ENCODE data around the gene CAPN9.

The CAPN9 gene

DNA sequence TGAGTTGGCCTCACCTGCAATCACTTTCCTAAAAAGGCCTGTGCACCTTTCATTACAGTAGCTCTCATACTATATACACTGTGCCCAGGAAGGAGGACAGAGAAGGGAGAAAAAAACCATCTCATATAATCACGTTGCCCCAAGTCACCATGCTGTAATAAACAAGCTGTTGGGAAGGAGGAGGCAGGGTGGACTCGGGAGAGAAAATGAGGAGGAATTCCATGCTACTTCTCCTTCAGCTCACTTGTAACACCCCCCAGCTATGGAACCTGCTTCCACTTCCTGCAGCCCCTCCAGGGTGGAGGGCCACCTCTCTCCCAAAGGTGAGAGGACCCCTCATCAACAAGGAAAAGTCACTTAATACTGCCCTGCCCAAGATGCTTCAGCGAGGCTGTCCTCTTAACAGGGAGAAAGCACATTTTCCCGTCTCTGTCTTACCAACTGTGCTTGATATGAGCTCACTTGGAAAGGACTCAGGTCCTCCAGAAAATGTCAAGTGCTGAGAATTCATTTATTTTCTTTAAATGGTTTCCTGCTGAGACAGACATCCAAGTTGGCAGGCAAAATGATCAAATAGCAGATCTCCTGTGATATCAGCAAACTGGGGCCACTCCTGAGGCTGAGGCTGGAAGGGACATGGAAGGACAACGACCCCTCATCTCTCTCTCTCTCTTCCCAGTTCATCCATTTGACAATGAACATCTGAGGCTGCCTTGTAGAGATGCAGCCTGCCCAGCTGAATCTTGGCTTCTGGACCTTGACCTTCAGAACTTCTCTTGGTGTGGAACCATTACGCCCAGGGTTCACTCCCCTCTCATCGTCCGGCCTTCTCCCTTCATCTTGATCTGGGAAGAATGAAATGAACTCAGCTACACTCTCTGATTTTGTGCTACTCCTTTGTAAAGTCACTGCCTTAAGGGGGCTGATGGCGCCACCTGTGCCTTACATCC, 54.0 kb downstream of the CAPN9 start:
- DNase-seq = no peak

- no peak for DNase-seq
These were observed 57.2 kb downstream of the CAPN9 start for GRCh38 chr1:230804396-230804795.

DNA sequence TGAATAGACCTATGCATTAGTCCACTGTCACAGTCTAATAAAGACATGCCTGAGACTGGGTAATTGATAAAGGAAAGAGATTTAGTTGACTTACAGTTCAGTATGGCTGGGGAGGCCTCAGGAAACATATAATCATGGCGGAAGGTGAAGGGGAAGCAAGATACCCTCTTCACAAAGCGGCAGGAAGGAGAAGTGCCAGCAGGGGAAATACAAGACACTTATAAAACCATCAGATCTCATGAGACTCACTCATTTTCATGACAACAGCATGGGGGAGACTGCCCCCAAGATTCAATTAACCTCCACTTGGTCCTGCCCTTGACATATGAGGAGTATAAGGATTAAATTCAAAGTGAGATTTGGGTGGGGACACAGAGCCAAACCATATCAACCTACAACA, 59.4 kb downstream of the CAPN9 start:
- no peak for DNase-seq

DNA sequence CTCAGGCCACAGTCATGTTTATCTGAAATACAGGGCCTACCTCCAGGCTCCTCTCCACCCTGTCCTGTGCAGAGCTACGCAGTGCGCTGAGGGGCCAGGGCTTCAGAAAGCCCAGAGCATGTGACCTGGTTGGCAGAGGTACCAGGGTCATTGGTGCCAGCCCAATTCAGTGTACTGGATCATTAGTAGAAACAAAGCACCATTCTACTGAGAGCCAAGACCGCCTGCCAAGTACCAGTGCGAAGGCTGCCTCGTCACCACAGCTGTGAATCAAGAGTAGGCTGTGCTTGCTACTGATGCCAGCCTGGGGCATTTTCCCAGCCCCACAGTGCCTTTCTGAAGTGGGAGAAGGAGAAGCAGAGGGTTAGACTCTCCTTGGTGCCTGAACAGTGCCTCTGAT, 59.8 kb downstream of the CAPN9 start:
- DNase-seq = no peak

- no peak for DNase-seq
These were observed 60.5 kb downstream of the CAPN9 start for GRCh38 chr1:230807561-230808280.

DNA sequence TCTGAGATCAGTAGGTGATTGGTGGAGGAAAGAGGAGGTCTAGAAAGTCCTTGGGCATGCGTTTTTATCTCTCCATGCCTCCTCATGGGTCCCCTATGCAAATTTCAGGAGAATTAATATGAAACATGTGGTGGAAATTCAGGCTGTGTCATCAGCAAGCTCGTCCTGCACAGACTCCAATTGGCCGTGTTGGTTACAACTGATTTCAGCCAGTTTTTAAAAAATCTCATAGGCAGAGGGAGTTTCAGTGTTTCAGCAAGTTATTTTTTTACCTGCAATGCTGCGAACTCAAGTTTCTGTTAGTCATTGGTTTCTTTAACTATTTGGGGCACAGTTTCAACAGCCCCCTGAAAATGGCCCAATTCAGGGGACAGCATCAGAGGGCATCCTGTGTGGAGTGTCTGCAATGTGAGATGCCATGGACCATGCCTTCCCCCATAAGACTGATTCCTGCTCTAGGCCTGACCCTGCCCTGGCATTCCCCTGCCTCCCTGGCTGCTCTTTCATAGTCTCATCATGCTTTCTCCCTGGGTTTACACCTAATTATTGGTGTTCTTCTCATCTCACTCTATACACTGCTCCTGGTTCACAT, 61.2 kb downstream of the CAPN9 start:
- no peak for DNase-seq

- no peak for DNase-seq
These were observed 62.2 kb downstream of the CAPN9 start for GRCh38 chr1:230809256-230809990.

GRCh38 chr1:230812568-230812967, 65.4 kb downstream of the CAPN9 start:
- no peak for DNase-seq

DNA sequence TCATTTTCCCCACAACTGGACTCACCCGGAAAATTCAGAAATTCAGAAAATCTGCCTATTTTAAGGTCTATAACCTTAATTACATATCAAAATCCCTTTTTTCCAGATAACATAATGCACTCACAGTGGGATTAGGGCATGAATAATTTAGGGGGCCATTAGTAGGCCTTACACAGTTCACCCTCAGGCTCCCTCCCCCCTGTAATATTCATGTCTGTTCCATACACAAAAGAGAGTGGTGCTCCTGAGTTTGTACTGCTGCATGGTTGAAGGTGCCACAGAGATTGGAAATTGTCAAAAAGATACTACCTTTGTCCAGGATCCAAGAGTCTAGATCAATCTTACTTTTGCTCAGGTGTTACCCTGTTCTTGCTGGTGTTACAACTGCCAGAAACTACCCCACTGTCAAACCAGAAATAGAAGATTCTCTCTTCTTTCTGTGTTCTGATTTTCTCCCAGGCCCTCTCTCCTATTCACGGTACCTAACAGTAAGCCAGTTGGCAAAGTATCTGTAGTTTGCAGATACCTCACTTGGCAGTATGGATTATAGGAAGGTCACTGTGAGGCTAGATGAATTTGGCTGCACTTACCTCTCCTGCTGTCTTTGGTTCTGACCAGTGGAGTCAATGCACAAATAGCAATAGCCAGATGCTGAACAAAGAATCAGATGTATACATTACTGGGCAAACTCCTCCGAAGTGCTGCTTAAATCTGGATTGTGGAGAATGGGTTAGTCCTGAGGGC, 67.9 kb downstream of the CAPN9 start:
- DNase-seq = no peak

GRCh38 chr1:230816018-230816417, 68.8 kb downstream of the CAPN9 start:
- no peak for DNase-seq

- no peak for DNase-seq
These were observed 71.2 kb downstream of the CAPN9 start for GRCh38 chr1:230818367-230818766.

- no peak for DNase-seq
These were observed 71.7 kb downstream of the CAPN9 start for GRCh38 chr1:230818901-230819300.

DNA sequence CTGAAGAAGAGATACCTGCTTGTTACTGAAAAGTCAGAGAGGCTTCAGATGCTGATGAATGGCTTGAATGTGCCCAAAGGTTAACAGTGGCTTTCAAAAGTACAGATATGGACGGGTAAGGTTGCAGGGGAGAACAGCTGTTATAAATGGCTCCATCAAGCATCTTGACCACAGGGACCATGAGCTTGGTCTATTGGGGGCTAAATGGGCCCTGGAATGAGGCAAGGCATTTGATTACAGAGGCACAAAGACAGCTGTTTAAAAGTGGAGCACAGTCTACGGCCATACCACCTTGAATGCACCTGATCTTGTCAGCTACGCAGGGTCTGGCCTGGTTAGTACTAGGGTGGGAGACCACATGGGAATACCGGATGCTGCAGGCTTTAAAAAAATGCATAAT, 72.8 kb downstream of the CAPN9 start:
- DNase-seq = no peak

GRCh38 chr1:230820568-230820967, 73.4 kb downstream of the CAPN9 start:
- DNase-seq = no peak

DNA sequence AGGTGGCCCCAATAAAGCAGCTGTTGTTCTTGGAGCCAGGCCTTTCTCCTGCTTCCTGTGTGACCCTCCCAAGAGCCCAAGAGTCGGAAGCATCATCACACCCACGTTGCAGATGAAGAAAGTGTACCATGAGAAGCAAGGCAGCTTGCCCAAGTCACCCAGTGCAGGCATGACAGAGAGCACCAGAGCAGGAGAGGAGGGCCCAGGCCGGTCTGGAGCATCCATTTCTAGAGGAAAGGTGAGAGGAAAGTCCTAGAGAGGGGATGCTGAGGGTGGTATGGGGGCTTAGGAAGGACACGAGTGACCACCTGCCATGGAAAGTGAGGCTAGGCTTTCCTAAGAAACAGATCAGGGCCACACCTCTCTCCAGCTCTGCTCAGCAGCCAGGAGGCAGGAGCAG, 74.2 kb downstream of the CAPN9 start:
- no peak for DNase-seq

DNA sequence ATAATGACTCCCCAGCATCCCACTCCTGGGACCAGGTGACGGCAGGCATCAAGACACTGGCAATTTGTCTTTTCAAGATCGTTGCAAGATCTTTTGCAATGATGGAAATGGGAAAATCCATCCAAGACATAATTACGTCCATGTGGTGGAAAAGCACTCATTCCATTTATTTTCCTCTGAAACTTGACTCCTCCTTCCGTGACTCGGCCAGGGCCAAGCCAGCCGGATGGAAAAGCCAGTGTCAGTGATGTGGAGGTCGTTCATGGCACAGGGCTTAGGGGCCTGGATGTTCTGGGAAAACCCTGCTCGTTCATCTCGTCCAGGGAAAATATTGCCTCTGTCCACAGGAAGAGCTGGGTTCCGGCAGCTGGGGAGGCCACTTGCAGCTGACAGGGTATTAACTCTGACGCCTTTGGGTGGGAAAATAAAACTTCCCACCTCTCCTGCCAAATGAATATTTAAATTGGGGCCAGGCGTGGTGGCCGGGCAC, 74.9 kb downstream of the CAPN9 start:
- no peak for DNase-seq

GRCh38 chr1:230823426-230823825, 76.2 kb downstream of the CAPN9 start:
- DNase-seq = no peak

DNA sequence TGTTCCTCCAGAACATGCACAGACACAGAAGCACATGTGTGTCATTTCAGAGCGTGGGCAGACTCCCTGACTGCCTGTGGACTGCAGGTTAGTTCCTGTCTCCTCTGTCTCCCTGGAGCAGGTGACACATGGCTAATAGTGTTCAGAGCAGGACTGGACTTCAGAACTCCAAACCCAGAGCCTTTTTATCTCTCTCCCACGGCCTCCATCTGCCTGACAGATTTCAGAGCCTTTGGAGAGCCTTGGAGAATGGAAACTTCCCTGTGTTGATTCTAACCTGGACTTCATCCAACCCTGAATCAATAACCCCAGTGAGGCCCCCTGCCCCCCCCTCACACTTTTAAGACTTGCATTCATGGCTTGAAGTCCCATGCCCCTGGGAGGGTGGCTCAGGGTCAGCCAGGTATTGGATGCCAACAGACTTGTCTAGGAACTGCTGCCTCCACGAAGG, 76.8 kb downstream of the CAPN9 start:
- DNase-seq = no peak

DNA sequence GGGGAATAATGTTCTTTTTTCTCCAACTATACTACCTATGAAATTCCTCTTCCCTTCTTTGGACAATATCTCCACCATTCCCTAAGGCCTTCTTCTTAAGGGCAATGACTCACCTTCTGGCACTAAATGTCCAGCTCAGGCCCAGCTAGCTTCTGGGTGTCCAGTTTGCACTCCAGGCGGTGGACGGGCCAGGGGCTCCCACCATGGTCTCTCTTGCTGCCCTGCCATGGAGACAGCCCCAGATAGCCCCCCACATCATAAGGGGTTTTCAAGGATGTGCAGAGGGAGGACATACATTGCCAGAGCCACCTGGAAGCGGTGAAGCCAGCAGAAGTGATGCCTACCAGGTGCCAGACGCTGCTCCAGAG, 77.3 kb downstream of the CAPN9 start:
- no peak for DNase-seq

- DNase-seq = peak; percentile 56
These were observed 77.9 kb downstream of the CAPN9 start for GRCh38 chr1:230824919-230825721.

- no peak for DNase-seq
These were observed 78.6 kb downstream of the CAPN9 start for GRCh38 chr1:230825761-230826160.

Data from NCI-H2171 (cell line).